HG03558 (cell line): ENCODE data around the gene TBC1D22A.

Experiments used
- ATAC-seq: cut with Tn5 transposase; IDR thresholded peaks from one replicate; pipeline ENCODE4 v1.9.1; 2021; ENCODE audit warnings: moderate number of reproducible peaks; ENCODE audit not compliant: unreplicated experiment; ENCODE audit errors: extremely low read depth

TBC1D22A gene

DNA sequence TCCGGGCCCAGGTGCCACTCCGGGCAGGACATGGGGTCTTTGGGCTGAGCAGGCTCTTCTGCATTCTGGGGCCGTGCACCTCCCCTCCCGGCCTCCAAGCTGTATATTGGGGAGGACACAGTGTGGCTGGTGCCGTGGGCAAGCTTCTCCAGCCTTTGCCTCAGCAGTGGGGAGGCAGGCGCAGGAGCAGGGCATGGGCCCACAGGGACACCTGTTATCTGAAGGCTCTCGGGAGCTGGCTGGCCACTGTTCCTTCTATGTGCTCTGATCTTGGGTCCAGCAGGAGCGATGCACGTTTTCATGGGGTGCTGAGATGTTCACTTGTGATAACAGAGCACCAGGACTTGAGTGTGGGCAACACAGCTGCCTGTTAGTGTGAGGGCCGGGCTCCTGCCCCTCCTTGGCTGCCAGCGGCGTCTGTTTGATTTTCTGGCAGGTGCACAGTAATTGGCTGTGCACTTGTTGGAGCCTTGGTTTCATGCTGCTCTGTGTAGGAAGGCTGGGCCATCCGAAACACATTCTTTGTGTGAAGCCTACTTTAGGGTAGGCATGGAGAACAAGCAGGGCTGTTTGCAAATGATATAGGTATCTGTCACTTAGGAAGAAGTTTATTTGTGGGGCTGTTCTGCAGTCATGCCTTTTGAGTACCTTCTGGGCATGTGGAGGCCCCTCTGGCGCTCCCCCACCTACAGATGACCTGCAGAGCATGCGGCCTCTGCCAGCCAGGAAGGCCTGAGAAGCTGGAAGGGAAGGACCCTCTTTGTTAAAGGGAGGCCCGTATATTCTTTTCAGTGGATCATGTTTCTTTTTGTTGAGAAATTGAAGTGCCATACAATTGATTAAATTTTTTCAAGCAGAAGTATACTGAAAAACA lies 201.5 kb downstream of the TBC1D22A start:
- no peak for ATAC-seq

DNA sequence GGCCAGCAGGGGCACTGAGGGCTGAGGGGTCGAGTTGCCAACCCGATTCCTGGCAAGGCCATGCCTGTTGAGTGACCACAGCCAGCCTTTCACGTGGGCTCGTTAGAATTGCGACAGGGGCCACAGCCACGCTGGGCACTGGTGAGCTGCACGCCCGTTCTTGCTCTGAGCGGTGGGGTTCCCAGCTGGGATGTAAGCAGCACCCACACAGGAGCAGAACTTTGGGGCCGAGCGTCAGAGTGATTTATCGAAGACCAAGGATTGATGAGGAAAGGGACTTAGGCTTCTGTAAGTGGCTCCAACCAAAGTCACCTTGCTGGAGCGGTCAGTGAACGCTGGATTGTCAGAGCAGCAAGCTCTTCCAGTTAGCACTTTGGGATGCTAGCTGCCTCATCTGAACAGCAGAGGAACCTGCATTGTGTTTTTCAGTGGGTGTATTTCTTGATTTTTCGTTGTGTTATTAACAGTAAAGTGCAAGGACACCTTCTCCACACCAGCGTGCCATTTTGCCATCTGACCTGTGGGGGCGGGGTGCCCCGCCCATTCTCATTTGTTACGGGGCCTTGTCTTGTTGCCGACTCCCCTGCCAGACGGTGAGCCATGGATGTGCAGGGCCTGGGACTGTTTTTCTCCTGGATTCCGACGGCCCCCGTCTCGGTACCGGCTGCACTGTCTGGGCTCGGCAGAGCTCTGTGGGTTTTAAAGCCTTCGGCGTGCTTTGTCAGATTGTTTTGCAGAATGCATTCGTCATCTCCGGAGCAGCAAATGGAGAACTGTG lies 202.5 kb downstream of the TBC1D22A start:
- no peak for ATAC-seq

DNA sequence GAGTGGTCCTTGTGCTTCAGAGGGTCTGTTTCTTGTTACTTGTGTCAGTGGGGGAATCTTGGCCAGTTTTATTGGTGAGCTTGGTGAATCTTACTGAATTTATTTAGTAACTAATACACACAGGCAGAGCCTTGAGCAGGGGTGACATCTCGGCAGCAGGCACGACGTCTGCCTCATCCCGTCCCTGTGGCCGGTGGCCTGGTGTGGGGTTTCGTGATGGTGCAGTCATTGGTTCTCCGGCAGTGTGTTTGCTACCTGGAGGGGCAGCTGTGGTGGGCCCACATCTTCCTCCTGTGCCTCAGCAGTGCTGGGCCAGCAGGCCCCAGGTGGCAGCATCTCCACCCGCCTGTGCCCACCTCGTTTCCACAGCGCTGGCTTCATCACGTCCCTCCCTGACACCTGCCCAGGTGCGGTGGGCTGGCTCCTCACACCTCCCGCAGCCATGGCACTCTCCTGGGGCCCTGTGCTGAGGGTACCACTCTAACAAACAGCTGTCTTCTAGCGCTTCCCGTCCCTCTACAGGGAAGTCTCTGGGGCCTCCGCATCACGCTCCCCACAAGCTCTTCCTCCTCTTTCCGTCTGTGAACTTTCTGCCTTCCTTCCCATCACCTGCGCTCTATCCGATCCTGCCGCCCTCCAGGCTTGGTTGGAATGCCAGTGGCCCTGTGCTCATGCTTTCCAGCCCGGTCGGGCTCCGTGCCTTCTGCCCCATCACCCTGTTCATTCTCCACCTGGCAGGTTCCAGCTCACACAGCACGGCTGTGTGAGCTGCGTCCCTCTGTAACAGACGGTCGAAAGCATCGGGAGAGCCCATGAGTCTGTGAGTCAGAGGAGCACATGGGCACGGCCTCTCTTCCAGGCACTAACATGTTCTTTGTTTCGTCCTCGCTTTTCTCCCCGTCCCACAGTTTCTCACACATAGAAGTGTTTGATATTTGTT lies 203.4 kb downstream of the TBC1D22A start:
- no peak for ATAC-seq

DNA sequence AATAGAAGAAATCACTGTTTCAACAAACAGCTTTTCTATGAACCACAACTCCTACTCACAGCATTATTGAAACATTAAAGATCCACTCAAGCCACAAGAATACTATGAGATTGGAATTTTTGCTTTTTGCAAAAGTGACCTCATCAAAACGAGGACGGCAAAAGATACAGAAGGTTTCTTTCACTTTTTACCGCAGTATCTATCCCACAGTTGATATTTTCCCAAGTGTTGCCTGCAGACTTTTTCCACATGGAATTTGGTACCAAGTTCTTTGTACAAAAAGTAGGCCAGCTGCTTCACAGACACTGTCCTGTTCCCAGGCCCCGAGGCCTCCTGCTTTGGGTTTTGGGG lies 204.0 kb downstream of the TBC1D22A start:
- ATAC-seq = no peak

DNA sequence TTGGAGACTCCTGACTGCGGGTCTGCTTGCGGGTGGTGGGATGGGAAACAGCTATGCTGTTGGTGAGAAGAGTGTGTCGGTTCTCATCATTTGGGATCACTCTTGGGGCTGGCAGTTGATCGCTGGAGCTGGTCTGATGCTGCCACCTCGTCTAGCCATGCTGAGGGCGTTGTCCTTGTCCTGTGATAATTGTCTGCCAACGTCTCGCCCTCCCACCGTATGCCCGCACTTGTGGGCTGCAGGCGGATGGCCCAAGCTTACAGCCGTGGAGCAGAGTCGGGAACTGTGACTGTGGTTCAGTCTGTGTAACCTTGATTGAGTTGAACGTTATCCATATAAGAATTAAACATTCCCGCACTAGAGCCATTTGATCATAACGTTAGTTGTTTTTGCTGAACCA lies 204.4 kb downstream of the TBC1D22A start:
- ATAC-seq = no peak

DNA sequence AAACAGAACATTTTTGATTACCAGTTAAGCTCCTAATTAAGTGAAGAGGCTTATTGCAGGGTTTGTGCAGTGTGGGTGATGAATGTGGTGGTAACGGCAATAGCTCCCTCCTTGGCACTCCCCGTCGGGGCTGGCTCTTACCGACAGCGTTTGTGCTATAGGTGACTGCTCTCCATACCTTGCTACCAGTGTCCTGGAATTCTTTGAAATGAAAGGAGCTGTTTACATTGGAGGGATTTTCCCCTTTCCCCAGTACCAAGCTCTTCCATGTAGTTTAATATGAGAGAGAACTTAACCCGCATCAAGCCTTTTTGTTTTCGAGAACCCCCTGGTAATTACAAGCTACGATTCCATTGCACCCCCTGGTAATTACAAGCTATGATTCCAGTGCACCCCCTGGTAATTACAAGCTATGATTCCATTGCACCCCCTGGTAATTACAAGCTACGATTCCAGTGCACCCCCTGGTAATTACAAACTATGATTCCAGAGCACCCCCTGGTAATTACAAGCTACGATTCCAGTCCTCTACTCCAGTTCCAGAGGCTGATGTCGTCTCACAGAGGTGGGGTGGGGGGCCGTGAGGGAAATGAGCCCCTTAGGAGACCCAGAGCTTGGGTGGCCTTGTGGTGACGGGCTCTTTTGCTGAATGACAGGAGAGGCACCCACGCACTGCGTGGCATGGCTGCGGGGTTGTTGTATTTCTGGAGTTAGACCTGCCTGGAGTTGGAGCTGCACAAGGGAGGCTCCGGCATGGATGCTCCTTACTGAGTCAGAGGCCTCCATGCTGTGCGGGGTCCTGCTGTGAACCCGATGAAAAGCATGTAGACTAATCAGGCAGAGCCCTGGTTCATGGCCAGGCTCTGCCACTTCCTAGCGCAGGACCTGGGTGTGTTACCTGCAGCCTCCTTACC lies 205.3 kb downstream of the TBC1D22A start:
- ATAC-seq = no peak

DNA sequence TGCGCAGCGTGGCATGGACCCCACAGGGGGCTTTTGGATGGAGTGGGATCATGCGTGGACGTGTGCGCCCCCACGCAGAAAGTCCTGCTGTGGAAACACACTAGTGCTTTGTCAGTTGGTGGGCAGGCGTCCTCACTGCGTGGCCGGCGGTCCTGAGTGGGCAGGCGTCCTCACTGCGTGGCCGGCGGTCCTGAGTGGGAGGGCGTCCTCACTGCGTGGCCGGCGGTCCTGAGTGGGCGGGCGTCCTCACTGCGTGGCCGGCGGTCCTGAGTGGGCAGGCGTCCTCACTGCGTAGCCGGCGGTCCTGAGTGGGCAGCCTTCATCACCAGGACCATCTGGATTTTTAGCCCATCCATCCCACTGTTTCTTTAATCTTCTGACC lies 205.9 kb downstream of the TBC1D22A start:
- no peak for ATAC-seq

DNA sequence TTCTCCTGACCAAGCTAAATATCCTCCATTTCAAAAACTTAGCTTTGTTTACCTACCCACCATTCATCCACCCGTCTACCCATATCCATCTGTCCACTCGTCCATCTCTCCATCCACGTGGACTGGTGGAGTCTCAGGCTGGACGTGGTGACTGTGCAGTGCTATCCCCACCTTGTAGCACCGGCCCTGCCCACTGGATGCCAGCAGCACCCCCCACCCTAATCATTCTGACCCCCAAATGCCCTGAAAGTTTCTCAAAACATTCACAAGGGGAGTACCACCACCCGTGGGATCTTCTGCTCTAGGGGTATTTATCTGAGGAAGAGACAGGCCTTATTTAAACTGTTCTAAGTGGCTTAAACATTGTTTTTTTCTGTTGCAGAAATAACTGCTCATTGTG lies 206.4 kb downstream of the TBC1D22A start:
- no peak for ATAC-seq

DNA sequence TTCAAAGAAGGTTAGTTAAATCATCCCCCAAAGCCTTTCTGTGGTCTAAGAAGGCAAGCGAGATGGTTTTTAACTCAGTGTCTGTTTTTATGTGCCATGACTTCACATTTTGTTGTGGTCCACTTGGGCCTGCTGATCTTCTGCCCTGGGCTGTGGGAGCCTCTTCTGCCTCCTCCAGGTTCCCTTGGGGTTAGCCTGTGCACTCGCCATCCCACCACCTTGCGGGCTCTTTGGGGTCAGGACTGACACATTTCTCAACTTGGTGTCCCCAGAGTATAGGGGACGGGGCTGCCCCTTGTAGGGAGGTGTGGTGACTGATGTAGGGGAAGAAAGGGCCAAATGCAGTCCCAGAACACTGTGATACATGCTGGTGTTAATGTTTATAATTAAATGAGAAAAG lies 207.0 kb downstream of the TBC1D22A start:
- ATAC-seq = no peak

DNA sequence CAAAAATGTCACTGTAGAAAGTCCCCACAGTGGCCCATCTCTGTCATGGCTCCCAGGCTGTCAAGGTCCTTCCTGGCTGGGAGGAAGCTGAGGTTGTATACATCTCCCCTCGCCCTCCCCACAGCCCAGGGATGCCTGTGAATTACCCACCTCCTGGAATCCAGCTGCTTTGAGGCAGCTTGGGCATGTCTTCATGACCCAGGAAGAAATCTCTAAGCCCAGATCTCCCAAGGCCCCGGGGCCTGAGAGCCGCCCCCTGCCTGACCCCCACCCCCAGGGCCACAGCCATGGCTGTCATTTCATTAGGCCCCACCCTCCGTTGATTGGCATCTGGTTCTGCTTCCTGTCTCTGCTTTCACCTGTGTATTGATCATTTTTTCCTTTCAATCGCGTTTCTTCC lies 207.5 kb downstream of the TBC1D22A start:
- no peak for ATAC-seq

DNA sequence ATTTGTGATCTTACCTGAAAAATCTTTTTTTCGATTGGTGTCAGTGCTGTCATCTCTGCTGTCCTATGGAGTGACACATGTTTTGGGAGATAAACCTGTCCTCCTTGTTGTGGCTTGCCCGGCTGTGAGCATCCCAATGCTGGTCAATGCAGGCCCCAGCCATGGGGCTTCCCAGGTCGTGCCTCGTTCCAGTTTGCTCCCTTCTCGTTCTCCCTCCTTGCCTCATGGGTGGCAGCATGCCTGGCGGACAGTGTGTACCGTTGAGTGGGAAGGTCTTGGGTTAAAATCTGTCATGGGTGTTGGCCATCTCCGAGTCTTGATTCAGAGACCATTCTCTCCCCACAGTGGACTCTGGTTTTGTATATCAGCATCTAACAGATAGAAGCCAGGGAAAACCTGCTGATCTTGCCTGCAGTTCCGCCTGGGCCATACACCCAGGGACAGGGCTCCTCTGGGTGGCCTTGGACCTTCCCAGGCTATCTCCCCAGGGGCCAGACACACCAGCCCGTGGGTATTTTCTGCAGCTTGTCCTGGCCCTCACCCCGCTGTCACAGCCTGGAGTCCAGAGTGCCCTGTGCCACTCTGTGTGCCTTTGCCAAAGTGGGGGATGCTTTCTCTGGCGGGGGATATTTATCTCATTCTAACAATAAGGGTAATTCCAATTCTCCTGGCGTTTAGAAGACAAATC lies 208.1 kb downstream of the TBC1D22A start:
- no peak for ATAC-seq

DNA sequence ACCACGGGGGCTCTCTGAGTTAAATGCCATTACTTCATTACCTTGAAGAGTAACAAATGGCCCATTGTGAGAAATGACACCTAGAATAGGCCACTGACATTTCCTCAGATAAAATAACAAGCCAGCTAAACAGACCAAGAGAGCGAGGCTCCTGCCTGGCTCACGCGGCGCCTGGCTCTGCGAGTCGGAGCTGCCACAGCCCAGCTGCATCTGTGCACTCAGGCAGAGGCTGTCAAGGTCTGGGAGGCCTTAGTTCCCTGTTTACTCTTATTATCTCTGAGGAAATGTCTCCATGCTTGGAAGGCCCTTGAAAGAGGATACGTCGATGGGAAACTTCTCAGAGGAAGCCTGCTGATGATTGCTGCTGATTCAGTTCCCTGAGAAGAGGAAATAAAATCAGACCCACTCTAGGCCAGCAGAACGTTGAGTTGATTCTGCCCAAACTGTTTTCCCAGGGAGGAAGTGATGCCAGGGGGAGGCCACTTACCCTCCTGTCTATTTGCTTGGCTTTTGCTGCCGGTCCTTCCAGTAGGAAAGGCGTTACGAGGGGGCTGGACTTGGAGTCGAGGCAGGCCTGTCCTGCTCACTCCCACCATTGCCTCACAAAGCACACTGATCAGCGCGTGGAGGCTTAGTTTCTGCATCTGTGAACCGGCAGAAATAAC lies 208.8 kb downstream of the TBC1D22A start:
- ATAC-seq = no peak

DNA sequence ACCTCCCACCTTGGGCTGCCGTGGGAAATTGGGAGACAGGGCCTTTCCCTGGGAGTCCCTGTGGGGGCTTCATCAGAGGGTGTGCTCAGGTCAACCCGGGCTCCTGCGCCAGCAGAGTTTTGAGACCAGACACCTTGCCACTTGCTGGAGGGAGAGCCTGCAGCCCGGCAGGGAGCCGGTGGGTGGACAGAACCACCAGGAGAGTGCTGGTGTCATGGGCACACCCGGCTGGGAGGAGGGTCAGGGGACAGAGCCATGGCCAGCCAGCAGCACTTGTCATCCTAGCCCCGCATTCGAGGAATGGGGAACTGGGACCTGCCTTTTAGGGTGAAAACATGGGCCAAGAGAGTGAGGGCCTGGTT lies 209.3 kb downstream of the TBC1D22A start:
- no peak for ATAC-seq

DNA sequence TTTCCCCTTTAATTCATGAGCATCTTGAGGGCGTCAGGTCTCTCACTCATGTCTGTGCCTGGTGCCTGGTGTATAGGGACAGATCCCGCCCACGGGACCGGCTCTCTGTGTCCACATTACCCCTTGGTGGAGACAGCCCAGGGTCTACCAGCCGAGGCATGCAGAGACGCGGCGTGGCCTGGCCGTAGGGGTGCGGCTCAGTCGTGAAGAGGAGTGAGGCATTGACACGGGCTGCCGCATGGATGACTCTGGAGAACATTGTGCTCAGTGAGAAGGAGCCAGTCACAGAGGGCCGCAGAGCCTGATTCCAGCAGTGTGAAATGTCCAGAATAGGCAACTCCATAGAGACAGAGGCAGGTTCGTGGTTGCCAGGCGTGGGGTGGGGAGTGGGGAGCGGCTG lies 209.8 kb downstream of the TBC1D22A start:
- ATAC-seq = no peak

DNA sequence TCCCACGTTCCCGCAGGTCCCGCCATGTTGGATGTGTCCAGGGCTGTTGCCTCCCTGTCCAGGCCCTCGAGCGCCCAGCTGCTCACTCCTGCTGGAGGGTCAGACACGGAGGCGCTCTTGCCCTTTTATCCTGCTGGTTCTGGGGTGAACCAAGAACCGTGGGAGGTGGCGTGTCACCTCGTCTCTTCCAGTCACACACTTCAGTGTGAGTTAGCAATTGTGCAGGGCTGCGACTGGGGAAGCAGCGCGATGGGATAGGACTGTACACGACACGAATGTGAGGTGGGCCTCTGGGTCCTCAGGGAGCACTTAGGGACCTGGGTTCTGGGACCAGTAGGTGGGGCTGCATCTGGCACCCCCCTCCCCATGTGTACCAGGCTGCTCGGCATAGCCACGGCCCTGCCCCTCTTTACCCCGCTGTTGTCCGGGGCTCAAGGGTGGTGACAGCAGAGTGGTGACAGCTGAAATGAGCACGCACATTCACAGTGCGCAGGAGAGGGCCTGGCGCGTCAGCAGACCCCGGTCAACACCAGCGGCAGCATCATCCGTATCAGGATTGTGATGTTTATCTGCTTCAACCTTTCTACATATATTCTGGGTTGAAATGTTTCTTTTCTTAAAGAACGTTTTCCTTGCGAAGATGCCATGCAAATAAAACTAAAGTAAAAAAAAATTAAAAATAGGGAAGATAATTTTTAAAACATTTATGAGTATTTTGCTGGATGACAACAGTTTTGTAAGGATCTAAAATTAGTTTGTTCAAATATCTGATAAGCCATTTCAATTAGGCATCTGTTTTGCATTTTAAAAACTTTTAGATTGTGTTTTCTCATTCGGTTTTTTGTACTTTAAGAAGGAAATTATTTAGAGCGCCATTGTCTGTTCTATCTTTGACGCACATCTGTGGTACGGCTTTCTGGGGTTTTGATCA lies 210.7 kb downstream of the TBC1D22A start:
- no peak for ATAC-seq

DNA sequence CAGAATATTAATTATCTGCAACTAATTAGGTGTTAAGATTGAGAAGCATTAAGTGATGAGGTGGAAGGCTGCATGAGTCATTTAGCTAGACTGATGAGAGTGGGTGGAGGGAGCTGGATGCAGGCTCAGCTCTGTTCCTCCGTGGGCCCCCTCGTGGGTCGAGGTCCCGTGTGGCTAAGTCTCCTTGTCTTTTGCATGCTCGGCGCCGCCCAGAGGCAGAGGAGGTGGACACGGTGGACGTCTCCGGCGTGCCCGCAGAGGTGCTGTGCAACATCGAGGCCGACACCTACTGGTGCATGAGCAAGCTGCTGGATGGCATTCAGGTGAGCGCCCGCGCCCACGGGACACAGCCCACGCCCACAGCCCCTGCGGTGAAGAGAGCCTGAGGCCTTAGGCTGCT lies 211.6 kb downstream of the TBC1D22A start:
- no peak for ATAC-seq
